ENCODE results near the gene MORN1.

DNA sequence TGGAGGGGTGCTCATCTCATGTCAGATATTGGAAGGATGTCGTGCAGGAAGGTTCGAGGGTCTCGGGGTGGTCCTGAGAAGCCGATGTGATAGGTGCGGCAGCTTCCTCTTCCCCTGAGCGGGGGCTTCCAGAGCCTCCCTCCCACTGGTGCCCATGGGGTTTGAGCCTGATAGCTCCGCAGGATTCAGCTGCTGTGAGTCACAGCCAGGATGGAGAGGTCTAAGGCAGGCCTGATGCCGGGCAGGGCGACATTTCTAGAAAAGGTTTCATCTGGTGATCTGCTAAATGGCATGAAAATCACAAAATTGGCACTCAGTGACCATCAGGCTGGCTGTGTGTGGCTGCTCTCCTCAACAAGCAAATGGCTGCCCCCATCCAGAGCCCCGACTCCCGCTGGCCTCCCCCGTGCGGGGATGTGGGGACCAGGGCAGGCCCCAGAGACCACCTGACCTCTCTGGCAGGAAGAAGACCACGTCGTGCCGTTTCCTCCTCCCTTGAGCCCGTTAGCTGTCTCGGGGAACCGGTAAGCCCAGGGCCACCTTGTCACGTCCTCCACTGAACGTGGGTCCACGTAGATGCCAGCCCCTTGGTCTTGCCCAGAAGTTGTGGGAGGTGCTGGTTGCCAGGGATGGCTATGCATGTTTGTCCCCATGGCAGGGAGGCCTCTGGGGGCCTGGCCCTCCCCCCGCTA, 97.2 kb downstream of the MORN1 start:
- no peak for TF ChIP-seq POLR2A (IDR thresholded peaks at IDR 0.05)
- TF ChIP-seq, protein P1, sequence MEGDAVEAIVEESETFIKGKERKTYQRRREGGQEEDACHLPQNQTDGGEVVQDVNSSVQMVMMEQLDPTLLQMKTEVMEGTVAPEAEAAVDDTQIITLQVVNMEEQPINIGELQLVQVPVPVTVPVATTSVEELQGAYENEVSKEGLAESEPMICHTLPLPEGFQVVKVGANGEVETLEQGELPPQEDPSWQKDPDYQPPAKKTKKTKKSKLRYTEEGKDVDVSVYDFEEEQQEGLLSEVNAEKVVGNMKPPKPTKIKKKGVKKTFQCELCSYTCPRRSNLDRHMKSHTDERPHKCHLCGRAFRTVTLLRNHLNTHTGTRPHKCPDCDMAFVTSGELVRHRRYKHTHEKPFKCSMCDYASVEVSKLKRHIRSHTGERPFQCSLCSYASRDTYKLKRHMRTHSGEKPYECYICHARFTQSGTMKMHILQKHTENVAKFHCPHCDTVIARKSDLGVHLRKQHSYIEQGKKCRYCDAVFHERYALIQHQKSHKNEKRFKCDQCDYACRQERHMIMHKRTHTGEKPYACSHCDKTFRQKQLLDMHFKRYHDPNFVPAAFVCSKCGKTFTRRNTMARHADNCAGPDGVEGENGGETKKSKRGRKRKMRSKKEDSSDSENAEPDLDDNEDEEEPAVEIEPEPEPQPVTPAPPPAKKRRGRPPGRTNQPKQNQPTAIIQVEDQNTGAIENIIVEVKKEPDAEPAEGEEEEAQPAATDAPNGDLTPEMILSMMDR (IDR thresholded peaks at IDR 0.05): no peak

Data from right lobe of liver (tissue), 4 donors.